HG02852 (cell line): ENCODE measurements around the gene GSE1.

ENCODE experiments used
- ATAC-seq: cut with Tn5 transposase; IDR thresholded peaks from one replicate; pipeline ENCODE4 v1.9.1; 2021; ENCODE audit warnings: mild to moderate bottlenecking, moderate library complexity; ENCODE audit not compliant: unreplicated experiment

Gene GSE1

GRCh38 chr16:85645021-85645589, 32.0 kb downstream of the GSE1 start:
- no peak for ATAC-seq

DNA sequence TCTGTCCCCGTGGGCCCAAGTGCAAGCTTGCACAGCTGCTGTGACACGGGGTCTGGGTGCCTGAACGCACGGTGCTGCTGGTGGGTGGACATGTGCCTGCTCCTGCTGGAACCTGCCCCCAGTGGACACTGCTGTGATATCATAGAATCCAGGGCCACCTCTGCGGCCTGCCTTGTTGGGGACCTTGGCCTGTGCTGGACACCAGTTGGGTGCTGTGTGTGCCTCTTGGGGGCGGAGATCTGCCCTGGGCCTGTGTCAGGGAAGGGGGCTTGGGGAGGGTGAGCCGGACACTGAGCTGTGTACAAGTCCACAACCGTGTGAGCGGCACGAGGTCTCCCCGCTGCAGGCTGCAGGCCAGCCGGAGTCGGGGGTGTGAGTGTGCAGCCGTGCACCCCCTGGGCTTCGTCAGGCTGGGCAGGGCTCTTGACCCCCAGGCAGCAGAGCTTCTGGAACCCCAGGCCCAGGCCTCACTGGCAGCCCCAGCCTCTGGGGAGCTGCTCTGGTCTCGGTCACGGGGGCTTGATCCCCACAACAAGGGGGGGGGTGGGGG, 33.3 kb downstream of the GSE1 start:
- ATAC-seq, result no peak

- ATAC-seq, result no peak
Observed at GRCh38 chr16:85646976-85647375, 33.9 kb downstream of the GSE1 start.

DNA sequence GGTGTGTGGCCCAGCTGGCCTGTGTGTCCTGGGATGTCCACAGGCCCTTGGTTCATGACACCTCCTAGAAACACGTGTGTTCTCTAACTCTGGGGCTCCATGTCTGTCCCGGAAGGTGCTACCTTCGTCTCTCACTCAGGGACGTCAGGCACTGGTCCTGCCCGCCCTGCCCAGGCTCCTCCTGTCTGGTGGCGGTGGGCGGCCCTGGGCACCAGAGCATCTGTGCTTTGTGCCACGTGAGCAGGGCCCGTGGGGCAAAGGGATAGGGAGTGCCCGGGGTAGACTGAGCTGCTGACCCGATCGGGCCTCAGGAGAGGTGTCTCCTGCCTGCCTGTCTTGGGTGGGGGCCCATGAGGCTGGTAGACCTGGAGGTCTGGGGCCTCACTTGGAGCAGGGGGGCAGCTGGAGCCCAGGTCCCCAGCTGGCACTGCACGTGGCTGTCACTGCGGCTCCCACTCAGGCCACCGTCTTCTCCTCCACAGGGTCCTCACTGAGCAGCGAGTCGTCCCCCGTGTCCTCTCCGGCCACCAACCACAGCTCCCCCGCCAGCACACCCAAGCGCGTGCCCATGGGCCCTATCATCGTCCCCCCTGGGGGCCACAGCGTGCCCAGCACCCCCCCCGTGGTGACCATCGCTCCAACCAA, 35.1 kb downstream of the GSE1 start:
- no peak for ATAC-seq

GRCh38 chr16:85648805-85649204, 35.7 kb downstream of the GSE1 start:
- ATAC-seq, result no peak

GRCh38 chr16:85649411-85650134, 36.5 kb downstream of the GSE1 start:
- no peak for ATAC-seq

DNA sequence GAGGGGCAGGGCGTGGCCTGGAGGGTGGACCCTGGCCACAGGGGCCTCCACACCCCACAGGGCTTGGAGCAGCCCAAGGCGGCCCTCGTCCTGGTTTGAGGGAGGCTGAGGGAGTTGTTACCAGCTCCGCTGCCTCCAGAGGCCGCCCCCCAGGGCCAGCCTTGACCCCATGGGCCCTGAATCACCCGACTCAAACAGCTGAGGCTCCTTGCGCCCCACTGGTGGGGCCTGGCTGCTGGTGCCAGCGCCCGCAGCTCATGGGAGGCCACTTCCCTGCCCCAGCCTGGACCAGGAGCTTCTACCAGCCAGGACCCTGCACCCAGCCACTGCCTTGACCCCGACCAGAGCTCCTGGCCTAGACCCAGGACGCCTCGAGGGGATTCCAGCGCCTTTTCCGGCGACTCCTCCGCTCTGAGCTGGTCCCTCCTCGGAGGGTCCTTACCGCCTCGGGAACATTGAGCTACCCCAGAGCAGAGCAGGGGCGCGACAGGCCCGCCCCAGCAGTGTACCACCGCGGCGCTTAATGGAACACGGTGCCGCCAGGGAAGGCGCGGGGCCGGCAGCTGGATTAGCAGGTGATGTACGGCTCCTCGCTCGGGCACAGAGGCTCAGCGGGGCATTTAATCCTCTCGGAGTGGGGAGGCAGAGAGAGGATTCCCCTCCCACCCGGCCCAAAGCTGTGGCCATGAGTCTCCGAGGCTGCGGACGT, 37.2 kb downstream of the GSE1 start:
- no peak for ATAC-seq

DNA sequence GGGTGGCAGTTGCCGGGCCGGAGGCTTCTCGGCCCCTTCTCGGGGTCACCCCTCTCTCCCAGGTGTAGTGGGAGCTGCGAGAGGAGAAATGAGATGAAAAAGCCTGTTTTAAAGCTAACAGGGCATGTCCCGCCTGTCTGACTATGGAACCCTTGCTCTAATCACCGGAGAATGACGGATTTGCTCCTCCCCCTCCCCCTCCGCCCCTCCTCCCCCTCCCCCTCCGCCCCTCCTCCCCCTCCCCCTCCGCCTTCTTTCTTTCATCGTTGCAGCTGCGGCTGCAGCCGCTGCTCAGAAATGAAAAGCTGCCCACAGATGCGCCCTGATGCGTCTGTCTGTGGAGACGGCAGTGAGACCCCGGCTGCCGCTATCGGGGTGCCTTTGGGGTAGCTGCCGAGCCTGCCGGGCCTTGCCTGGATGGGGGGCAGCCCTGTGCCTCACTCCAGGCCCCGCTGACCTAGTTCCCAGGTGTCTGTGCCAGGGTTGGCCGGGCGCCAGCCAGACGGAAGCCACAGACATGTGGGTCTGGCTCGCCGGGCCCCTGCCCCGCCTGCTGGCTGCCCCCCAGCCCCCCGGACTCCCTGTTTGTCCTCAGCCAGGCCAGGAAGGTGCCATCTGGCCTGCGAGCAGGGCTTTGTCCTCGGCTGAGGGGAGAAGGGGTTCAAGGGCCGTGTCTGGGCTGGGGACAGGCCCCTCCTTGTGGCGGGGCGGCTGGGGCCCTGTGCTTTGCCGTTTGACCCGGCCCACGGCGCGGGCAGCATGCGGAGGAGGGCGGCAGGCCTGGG, 37.9 kb downstream of the GSE1 start:
- no peak for ATAC-seq

DNA sequence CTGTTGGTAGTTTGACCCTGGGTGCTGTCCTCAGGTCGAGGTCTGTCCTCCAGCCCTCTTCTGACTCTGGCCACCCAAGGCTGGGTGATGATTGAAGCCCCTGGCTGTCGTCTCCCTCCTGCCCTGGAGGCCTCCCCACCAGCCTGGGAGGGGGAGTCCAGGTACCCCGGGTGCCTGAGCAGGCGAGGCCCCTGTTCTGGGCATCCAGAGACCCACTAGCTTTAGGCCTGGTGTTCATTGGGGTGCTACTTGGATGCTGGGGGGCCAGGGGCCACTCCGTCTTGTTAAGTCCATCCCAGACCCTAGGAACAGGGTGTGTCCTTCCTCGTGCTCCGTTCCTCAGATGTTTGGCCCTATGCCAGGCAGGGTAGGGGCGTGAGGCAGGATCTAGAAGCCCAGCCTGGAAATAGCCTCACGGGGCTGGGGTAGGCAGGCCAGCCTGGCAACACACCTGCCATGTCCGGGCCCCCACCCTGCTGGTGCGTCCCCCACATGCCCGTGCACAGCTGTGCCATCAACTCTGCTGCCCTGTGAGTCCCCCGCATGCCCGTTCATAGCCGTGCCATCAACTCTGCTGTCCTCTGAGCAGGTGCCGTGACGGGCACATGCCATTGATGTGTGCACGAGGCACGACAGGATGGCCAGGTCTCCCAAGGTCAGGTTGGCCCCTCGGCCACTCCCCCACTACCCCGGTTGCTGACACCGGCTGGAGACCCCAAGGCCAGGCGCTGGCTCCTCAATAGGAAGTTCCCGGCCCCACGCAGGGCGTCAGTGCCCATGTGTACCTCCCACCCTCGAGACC, 38.7 kb downstream of the GSE1 start:
- no peak for ATAC-seq

GRCh38 chr16:85652431-85653221, 39.5 kb downstream of the GSE1 start:
- ATAC-seq, result no peak

GRCh38 chr16:85653290-85653891, 40.3 kb downstream of the GSE1 start:
- ATAC-seq, result no peak

- ATAC-seq, result no peak
Observed at GRCh38 chr16:85654251-85655095, 41.4 kb downstream of the GSE1 start.

- ATAC-seq, result no peak
Observed at GRCh38 chr16:85655216-85656129, 42.4 kb downstream of the GSE1 start.

- no peak for ATAC-seq
Observed at GRCh38 chr16:85656351-85657266, 43.5 kb downstream of the GSE1 start.

DNA sequence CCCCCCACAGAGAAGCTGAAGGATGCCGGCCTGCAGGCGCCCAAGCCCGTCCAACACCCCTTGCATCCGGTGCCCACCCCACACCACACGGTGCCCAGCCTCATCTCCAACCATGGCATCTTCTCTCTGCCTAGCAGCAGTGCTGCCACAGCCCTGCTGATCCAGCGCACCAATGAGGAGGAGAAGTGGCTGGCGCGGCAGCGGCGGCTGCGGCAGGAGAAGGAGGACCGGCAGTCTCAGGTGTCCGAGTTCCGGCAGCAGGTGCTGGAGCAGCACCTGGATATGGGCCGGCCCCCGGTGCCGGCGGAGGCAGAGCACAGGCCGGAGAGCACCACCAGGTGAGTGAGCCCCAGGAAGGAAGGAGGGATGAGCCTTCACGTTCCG, 44.1 kb downstream of the GSE1 start:
- ATAC-seq, result no peak

DNA sequence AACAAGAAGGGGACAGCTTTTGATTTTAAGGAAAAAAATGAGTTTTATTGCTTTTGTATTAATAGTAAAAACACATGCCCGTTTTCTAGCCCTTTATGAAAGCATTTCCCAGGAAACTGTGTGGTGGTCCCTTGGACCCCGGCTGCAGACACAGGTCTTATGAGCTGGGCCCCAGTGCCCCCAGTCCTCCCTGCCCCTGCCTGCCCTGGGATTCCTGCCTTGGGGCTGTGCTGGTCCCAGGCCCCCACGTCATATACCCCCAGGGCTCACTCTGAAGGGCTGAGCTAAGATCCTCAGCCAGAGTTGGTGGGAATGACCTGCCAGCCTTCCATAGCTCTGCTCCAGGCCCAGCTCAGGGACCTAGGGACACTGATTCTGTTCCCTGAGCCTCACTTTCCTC, 44.9 kb downstream of the GSE1 start:
- ATAC-seq, result no peak
